Stimulated activated CD4-positive, alpha-beta T cell treated with anti-CD3 and anti-CD28 coated beads, Interleukin-1b, Interleukin-23, amount 100 ng/mL, for 24 hours (primary cell): ENCODE measurements around the gene APOL5.
"Not testable (repeated sequence)": the region's sequence is repeated elsewhere in the genome, so short reads cannot be mapped to it uniquely, and the experiment has no call there.

ENCODE experiments used
- DNase-seq, 4 experiments: peaks; one replicate each; pipeline ENCODE4 v3.0.0-alpha.2; 2020; ENCODE audit warnings: low read depth in 4 of 4, low spot score in 1 of 4

APOL5 gene

DNA sequence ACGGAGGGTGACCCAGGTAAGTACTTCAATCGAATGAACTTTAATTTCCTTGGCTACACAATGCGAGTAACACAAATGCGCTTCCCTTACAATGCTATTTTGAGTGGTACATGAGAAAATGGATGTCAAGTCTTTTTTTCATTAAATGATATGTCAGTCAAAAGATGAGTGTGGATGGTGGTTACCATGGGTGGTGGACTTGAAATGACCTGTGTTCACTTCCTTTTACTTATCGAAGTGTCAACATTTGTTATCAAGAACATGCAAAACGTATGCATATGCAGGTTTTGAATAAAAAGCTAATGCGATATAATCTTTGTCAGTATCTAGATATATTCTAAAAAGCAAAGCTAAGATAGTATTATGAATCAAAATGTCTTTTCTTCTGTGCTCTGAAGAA lies 8.8 kb upstream of the APOL5 start:
- DNase-seq: no peak

DNA sequence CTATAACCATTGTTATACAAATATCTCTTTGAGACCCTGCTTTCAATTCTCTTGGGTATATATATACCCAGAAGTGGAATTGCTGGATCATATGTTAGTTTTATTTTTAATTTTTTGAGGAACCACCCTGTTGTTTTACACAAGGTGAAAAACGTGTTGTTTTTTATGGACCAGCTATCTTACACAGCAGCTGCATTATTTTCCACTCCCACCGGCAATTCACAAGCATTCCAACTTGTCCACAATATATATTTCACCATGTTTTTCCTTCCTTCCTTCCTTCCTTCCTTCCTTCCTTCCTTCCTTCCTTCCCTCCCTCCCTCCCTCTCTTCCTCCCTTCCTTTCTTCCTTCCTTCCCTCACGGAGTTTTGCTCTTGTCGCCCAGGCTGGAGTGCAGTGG lies 6.3 kb upstream of the APOL5 start:
- no peak for DNase-seq

DNA sequence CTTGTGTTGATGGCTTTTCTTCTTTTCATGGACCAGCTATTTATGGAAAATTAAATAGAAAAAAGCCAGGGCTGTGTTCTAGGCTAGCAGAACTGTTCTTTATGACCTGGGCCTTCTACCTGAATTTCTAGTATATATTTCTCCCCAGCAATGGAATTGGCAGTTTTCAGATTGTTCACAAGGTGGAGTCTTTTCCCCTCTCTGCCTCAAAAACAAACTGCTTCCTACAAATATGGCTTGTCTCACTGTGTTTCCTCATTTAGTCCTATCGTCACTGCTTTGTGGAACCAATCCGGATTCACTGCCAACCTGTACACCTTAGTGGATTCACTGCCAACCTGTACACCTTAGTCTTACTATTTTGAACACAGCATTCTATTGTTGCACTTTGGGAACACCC lies 5.0 kb upstream of the APOL5 start:
- DNase-seq: no peak

DNA sequence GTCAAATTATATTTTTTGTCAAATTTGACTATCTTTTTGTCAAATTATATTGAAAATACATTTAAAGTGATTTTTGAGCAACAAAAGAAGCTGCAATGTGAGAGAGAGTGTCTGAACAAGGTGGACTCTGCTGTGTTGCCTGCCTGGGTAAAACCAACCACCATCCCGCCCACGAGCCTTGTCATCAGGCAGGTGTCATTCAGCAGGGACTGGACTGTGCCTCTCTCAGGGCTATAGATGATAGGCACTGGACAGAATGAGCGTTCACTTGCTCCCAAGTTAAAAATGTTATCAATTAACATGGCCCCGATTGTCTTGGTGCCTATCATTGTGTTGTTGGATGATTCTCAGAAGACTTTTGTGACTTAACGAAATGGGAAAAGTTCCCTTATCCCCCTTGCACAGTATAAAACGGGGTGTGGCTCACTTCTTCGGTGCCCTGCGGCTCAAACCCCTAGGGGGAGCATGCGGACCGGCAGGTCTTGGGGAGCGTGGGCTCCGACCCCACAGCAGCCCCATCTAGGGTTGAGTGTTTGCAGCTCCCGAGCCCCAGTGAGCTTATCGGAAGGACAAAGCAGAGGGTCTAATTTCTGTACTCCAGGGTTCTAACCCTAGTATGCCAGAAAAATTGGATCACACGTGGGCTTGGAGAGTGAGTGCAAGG lies 1.7 kb downstream of the APOL5 start:
- no peak for DNase-seq

DNA sequence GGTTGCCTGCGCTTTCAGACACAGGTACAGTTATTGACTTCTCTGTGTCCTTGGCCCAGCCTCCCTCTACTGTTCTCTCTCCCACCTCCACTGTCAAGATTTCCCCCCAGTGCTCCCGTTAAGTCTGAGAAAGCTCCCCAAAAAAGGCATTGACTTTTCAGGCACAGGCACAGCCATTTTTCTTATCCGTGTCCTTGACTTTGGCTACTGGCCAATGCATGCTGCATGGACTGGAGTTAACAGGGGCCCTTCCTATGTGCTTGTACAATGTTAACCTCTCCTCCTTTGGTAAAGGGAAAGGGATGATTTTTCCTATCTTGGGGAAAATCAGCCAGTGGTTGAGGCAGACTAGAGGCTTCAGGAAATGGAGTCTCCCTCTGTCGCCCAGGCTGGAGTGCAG lies 4.3 kb downstream of the APOL5 start:
- DNase-seq: no peak

DNA sequence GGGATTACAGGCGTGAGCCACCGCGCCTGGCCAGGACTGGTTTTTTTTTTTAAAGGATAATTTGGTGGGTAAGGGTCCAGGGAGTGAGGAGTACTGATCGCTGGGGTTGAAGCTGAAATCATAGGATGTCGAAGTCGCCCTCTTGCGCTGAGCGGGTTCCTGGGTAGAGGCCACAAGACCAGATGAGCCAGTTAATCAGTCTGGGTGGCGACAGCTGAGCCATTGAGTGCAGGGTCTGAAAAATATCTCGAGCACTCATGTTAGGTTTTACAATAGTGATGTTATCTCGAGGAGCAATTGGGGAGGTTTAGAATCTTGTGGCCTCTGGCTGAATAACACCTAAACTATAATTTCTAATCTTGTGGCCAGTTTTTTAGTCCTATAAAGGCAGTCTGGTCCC lies 7.8 kb downstream of the APOL5 start:
- no peak for DNase-seq

DNA sequence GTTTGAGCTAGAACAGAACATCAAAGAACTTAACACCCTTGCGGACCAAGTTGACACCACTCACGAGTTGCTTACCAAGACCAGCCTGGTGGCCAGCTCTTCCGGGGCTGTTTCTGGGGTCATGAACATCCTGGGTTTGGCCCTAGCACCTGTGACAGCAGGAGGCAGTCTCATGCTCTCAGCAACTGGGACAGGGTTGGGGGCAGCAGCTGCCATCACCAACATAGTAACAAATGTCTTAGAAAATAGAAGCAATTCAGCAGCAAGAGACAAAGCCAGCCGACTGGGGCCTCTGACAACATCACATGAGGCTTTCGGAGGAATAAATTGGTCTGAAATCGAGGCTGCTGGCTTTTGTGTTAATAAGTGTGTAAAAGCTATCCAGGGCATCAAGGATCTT lies 8.7 kb downstream of the APOL5 start:
- no peak for DNase-seq

DNA sequence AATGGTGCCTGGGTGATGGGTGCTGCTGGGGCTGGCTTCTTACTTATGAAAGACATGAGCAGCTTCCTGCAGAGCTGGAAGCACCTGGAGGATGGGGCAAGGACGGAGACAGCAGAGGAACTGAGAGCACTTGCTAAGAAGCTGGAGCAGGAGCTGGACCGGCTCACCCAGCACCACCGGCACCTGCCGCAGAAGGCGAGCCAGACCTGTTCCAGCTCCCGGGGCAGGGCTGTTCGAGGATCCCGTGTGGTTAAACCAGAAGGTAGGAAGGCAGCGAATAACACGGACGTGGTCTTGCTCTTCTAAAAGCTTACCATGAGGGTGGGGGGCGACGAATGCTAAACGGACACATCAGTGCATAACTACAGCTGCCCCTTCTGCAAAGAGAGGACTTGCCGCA lies 9.3 kb downstream of the APOL5 start:
- DNase-seq: no peak

DNA sequence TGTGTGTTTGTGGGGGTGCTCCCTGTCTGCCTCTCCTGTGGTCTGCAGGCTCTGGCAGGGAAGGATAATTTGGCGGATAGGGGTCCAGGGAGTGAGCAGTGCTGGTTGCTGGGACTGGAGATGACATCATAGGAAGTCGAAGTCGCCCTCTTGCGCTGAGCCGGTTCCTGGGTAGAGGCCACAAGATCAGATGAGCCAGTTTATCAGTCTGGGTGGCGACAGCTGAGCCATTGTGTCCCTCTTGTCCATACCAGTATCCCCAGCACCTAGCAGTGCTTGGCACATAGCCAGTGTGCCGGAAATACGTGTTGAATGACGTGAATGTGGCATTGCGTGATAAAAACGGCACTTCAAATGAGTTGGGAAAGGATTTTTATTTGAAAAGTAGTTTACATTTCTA lies 9.8 kb downstream of the APOL5 start:
- DNase-seq: no peak

DNA sequence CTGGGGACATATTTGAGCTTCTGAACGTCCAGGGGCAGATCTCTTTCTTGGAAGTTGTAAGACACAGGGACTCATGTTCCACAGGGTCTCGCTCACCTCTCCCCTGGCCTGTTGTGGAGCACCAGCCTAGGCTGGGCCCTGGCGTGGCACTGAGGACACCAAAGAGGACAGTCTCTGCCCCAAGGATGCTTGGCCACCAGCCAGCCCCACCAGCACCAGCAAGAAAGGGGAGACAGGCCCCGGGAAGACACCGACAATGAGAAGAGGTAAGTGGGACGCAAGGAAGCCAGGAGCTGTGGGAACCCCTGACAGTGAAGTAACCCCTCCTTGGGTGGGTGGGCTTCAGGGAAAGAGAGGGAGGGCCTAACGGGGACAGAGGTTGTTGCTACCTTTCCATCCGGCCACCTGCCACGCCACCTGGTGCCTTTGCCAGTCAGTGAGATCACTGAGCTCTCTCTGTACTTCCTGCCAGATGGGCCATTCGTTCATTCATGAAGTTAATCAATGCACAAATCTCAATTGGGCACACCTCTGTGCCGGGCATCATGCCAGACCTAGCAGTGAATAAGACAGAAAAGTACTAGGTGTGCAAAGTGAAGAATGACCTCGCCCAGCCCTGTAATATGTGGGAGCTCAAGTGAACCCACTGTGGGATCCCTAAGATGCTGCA lies 11.1 kb downstream of the APOL5 start:
- no peak for DNase-seq

DNA sequence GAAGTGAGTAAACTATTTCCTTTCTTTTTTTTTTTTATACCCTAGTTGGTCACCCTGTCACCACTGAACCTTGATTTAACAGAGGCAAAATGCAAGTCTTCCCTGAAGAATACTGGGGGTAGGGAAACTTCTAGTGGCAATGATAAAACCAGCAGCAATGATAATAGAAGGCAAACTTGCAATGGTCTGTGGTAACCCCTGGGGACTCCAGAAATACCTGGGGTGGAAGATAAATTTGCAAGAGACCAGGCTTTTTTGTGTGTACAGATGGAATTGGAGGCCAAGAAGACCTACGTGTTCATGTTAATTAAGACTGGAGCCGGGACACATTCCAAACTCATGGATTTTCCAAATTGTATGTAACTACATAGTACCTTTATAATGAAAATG lies 11.6 kb downstream of the APOL5 start:
- DNase-seq: no peak

DNA sequence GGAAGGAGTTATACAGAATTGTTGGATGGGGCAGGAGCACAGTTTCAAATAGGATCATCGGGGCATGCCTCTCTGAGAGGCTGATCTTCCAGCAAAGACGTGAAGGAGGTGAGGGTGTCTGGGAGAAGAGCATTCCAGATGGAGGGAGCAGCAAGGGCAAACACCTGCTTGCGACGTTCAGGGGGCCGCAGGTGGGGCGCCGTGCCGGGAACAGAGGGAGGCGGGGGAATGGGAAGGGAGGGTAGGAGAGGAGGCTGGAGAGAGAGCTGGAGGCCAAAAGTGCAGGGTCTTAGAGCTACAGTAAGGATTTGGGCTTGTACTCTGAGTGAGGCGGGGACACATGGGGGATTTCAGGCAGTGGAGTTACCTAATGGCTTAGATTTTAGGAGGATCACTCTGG lies 13.6 kb downstream of the APOL5 start:
- no peak for DNase-seq

DNA sequence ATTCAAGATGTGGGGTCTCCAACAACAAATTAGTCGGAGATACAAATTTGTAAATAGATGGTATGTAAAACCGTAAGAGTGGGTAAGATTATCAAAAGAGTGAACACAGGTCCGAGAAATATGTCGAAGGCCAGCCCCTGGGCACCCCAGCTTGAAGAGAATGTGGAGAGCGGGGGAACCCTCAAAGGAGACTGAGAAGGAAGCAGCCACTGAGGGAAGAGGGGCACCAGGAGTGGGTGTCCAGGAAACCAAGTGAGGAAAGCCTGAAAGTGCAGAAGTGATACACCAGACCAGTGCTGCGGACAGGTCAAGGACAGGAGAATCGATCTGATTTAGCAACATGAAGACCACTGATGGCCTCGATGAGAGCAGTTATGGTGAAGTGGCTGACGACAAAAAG lies 14.4 kb downstream of the APOL5 start:
- no peak for DNase-seq

DNA sequence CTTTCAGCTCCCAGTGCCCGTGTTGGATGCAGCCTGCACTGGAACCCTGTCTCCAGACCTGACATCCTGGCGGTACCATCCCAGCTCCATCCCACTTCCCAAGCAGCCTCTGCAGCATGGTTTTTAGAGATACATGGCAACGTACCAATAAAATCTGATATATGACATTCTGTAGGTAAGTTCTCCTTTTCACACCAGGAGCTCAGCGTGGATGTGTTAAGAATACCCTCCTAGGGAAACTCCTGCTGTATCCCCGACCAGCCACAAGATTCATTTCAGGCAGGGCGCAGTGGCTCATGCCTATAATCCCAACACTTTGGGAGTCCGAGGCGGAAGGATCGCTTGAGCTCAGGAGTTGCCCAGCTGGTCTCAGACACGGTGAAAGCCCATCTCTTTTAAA lies 15.4 kb downstream of the APOL5 start:
- no peak for DNase-seq

DNA sequence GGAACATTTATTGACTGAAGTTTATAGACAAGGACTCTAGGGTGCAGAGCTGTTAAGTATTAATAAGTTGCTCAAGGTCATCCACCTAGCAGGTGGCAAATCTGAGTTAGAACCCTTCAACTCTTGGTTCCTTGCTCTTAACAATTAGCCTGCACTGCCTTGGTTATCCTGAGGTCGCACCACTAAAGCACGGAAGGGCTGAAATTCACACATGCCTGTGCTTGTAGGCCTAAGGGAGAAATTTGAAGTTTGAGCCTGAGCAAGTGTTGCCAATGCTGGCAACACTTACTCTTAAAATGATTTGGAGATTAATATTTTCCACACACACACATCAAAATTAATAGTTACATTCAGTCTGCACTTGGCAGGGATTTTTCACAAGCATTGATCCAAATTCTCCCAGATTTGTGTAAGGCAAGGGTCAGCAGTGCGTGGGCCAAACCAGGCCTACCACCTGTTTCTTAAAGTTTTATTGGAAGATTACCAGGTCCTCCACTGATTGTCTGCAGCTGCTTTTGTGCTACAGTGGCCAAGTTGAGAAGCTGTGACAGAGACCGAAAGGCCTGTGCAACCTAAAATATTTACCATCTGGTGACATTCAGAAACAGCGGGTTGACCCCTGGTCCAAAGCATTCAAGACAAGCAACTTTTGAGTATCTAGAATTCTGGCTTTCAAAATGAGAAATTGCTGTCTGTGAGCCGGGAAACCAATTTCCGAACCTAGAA lies 16.3 kb downstream of the APOL5 start:
- DNase-seq: no peak

DNA sequence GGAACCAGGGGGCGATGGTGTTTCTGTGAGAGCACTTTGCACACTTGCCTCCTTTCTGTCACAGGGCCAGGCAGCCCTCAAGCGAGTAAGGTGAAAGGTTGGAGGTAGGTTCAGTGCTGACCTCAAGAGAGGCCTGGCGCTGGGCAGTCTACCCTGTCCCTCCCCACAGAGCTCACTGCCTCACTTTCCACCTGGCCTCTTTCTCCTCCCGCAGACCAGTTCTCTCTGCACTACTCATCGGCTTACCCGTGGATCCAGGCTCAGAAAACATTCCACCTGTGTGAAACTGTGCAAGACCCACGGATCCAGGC lies 16.8 kb downstream of the APOL5 start:
- DNase-seq: no peak

DNA sequence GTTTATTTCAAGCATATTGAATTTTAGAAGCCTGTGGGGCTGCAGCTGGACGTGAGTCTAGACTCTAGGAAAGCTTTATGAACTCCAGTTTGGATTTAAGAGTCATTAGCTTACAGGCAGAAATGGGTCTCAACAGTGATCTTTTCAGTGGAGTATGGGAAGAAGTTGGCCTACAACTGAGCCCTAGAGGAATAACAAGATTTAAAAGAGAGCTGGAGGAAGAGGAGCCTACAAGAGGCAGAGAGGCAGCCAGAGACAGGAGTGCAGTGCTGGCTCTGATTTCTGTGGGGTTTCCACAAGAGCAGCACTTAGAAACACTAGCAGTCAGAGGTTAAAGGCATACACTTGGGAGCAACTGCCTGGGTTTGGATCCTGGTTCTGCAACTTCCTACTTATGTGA lies 17.9 kb downstream of the APOL5 start:
- DNase-seq: no peak

DNA sequence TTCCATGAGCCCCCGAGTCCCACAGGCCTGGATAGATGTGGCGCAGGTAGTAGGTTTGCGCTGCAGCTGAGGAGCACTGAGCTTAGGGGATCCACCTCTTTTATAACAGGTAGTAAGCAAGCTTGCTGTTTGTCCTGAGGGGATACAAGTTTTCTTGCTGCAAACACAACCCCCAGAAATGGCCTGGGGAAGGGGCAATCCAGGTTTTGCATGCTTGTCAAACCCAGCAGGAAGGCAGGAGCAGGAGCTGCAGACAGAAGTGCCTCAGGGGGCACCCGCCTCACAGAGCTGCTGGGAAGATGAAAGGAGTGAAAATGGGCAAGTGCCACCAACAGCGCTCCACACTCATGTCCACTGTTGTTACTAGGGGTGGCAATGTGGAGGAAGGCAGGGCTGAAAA lies 18.5 kb downstream of the APOL5 start:
- no peak for DNase-seq

DNA sequence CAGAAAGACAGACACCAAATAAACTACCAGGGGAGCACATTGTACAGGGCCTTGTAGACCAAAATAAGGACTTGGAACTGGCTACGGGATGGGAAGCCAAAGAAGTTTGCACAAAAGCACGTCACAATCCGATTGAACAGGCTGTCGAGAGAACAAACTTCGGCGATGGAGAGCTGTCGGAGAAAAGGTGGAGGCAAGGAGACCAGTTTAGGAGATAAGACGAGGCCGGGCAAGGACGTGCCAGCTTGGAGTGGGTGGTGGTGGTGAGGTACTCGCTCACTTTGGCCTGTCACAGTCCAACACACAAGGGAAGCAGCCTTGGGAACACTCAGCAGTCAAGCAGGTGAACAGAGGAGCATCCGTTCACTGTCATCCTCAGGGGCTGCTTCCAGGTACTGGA lies 19.0 kb downstream of the APOL5 start:
- no peak for DNase-seq

DNA sequence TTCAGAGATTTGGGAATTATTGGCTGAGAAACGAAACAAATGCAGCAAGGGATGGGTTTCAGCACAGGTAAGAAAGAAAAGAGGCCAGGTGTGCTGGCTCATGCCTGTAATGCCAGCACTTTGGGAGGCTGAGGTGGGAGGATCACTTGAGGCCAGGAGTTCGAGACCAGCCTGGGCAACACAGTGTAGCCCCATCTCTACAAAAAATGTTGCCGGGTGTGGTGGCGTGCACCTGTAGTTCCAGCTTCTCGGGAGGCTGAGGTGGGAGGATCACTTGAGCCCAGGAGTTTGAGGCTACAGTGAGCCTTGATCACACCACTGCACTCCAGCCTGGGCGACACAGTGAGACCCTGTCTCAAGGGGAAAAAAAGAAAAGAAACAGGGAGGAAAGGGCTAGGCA lies 20.2 kb downstream of the APOL5 start:
- not testable (repeated sequence) for DNase-seq

DNA sequence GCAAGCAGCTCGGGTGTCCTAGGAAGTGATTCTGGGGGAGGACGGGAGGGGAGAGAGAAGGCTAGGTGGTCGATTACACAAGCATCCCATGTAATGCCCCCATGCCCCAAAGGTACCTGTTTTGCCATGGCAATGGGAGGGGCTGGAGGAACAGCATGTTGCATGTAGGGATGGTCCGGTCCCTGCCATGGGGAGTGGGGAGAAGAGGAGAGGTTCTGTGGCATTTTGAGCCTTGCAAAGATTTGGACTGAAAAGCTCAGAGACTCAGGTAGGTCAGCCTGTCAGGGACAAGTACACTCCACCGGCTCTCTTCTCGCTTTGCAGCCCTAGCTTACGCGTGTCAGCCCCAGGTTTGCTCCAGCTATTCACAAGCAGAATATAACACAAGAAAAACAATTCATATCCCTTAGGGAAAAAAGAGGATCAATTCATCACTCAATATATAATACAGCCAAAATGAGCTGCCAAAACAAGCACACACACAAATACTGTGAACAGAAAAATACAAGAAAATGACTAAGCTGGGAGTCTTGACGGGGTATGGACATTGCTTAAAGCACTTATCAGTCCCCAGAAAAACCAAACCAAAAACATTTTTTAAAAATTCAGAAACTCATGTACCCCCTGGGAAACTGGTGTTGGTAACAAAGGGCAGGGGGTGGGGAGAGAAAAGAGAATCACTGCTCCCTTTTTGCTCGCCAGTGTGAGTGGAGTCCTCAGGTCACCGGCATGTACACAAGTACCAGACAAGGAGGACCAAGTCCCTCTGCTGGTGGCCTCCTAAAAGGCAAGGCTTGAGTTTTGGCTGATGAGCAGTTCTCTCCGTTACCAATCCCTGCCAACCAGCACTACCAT lies 21.6 kb downstream of the APOL5 start:
- DNase-seq: no peak

DNA sequence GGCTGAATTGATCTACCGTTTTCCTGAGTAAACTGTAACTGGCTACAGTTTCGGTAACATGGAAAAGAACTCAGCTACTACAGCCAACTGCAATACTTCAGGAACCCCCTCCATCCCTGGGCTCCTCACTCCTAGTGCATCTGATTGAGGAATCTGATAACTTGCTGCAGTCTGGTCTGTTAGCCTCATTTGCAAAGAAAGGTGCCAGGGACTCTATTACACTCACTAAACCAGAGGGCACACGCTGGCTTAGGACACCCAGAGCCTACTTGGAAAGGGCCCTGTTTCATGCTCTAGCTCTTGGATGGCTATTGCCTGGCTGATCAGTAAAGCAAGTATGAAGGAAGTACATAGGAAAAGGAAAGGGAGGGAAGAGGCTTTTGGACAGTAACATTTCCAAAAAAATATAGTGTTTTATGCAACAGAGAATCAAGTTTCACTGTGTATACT lies 22.3 kb downstream of the APOL5 start:
- no peak for DNase-seq
